ENCODE measurements around the gene CAMK4. TPM values are rescaled to one million over a fixed set of nuclear protein-coding genes. Genes with fewer than 3 reads are reported as not detected.

Gene CAMK4
- total RNA-seq, 1 experiment from 2014 or later: 6.3 TPM

DNA sequence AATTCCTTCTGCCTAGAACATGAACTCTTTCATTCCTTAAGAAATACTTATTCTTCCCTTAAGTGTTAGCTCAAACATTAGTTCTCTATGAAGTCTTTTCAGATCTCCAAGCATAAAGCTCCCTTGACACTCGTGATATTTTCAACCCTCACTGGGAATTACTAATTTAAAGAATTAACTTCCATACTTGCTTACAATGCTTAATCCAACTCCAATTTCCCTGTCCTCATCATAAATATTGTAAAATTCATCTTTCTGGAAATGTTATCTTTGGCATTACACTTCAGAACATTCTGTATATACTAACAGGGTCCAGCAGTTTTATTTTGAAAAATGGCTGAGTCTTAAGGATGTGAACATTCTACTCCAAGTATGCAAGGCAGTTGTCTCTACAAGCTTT, 280.9 kb downstream of the CAMK4 start:
- DNase-seq: no peak
- Mint-ChIP-seq H3K9me3 (no peaks in the 10 kb centered on the region), H3K4me1 (peaks cover 16 to 21% of the 10 kb centered on the region in 2 experiments), H3K36me3 (ENCODE audit: insufficient read depth in 1 of 3, low read depth in 3 of 3) (peaks cover 6 to 30% (median 28%) of the 10 kb centered on the region in 3 experiments; a peak in 6 of 7 replicates), H3K27ac (peak overlapping the region in 1 of 3 experiments; percentile 49; a peak in 2 of 7 replicates), H3K4me3 (no peak overlapping the region), H3K27me3 (ENCODE audit: low read depth) (no peaks in the 10 kb centered on the region)
- Histone ChIP-seq H3T11ph (ENCODE audit: low read length) (no peak overlapping the region), H3K23me2 (ENCODE audit: insufficient read length, low read depth, low read length, poor library complexity, severe bottlenecking) (no peaks in the 10 kb centered on the region), H2BK120ac (ENCODE audit: low read depth, low read length, poor library complexity, severe bottlenecking) (no peak overlapping the region), H2AK5ac (ENCODE audit: insufficient read length, low read length) (no peak overlapping the region), H4K20me1 (ENCODE audit: control insufficient read depth, insufficient read depth, insufficient read length) (no peaks in the 10 kb centered on the region), H3K9ac (ENCODE audit: extremely low read depth, insufficient read length, low read length) (no peak overlapping the region), H2AFZ (ENCODE audit: low read length) (no peak overlapping the region), H3K4me2 (ENCODE audit: insufficient read depth, insufficient read length, low read length) (no peak overlapping the region), H3K18ac (ENCODE audit: insufficient read length, low read depth, low read length) (no peak overlapping the region), H3K27me3 (ENCODE audit: insufficient read depth, low read length) (no peaks in the 10 kb centered on the region), H3K9me3 (ENCODE audit: control insufficient read depth, low read depth, low read length) (no peaks in the 10 kb centered on the region), H3K79me2 (ENCODE audit: insufficient read depth, low read length) (peaks cover 21% of the 10 kb centered on the region; the same call in 1 of the 2 replicates), H2BK5ac (ENCODE audit: insufficient read length, low read length) (no peak overlapping the region), H2BK15ac (ENCODE audit: low read depth, low read length) (no peak overlapping the region), H4K8ac (replicated peaks; ENCODE audit: insufficient read length, low read depth, low read length) (no peak overlapping the region), H3K79me1 (ENCODE audit: insufficient read depth, low read depth, low read length, poor library complexity, severe bottlenecking) (peaks cover 6% of the 10 kb centered on the region), H3K14ac (ENCODE audit: insufficient read depth, low read length) (no peak overlapping the region), H4K91ac (ENCODE audit: insufficient read length, low read depth, low read length) (no peak overlapping the region), H4K5ac (ENCODE audit: insufficient read length, low read depth, low read length) (no peak overlapping the region), H3K4me1 (ENCODE audit: insufficient read depth, low read length) (no peaks in the 10 kb centered on the region), H3K27ac (ENCODE audit: insufficient read length, low read depth, low read length) (no peak overlapping the region), H2BK12ac (ENCODE audit: insufficient read length, low read depth, low read length) (no peak overlapping the region), H3K56ac (ENCODE audit: insufficient read length, low read depth, low read length) (no peak overlapping the region), H3K23ac (ENCODE audit: insufficient read length, low read depth, low read length) (no peak overlapping the region), H3K4ac (ENCODE audit: low read depth, low read length) (no peak overlapping the region), H2BK20ac (ENCODE audit: low read depth, low read length, poor library complexity, severe bottlenecking) (no peak overlapping the region)
- no CpG with 5 or more reads among the region's 1 CpG for WGBS (ENCODE audit: extremely low coverage, insufficient read length, low lambda C conversion rate)
- TF ChIP-seq, protein P1, sequence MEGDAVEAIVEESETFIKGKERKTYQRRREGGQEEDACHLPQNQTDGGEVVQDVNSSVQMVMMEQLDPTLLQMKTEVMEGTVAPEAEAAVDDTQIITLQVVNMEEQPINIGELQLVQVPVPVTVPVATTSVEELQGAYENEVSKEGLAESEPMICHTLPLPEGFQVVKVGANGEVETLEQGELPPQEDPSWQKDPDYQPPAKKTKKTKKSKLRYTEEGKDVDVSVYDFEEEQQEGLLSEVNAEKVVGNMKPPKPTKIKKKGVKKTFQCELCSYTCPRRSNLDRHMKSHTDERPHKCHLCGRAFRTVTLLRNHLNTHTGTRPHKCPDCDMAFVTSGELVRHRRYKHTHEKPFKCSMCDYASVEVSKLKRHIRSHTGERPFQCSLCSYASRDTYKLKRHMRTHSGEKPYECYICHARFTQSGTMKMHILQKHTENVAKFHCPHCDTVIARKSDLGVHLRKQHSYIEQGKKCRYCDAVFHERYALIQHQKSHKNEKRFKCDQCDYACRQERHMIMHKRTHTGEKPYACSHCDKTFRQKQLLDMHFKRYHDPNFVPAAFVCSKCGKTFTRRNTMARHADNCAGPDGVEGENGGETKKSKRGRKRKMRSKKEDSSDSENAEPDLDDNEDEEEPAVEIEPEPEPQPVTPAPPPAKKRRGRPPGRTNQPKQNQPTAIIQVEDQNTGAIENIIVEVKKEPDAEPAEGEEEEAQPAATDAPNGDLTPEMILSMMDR (conservative IDR thresholded peaks at IDR 0.05): no peak
